Panc1 (cell line): Measurements from ENCODE around the gene KLHDC3. TPM values are rescaled to one million over a fixed set of nuclear protein-coding genes. Genes with fewer than 3 reads are reported as not detected.
A peak's percentile ranks its signal among the peaks of the same experiment; 100 is the strongest.

Experiments used
- ATAC-seq: fragments of 200-7000 bp; cut with Tn5 transposase; 2 replicates; pipeline ENCODE4 v1.9.1; 2020; ENCODE audit warnings: mild to moderate bottlenecking, moderate library complexity
- BruUV-seq: library from RNA; stranded (reverse); fragments of 400-500 nt; replicated peaks from 2 replicates; lab custom pipeline; 2021; lab: Mats Ljungman, UMichigan
- CTCF ChIA-PET: fragments of 300-600 bp; sonication (Branson Sonifier 250); formaldehyde crosslinking; loops from one replicate; lab custom pipeline; 2022; ENCODE audit warnings: antibody characterized with exemption; lab: Charles Lee
- POLR2A ChIA-PET: fragments of 300-600 bp; sonication (Branson Sonifier 250); formaldehyde crosslinking; loops from one replicate; lab custom pipeline; 2022; ENCODE audit warnings: antibody characterized with exemption; lab: Charles Lee
- DNase-seq: peaks from one replicate; pipeline ENCODE4 v3.0.0-alpha.2; 2010; ENCODE audit warnings: low read depth, low spot score
- H3K27ac ChIP-seq: 2 replicates; pipeline ENCODE4 v1.5.1; 2011; ENCODE audit warnings: mild to moderate bottlenecking, low read length, inconsistent platforms
- H3K27me3 ChIP-seq: fragments of 200-500 bp; sonication (Bioruptor generic); 2 replicates; pipeline ENCODE4 v1.6.0; 2014; ENCODE audit warnings: low read length, inconsistent platforms; ENCODE audit not compliant: control insufficient read depth, insufficient read depth
- H3K36me3 ChIP-seq: fragments of 200-500 bp; sonication (Bioruptor generic); 2 replicates; pipeline ENCODE4 v1.5.1; 2014; ENCODE audit warnings: inconsistent platforms, mild to moderate bottlenecking, low read length, moderate library complexity; ENCODE audit not compliant: control insufficient read depth, insufficient read depth
- H3K4me1 ChIP-seq: 2 replicates; pipeline ENCODE4 v1.5.1; 2011; ENCODE audit warnings: inconsistent platforms, mild to moderate bottlenecking, low read length, moderate library complexity; ENCODE audit not compliant: control insufficient read depth, insufficient read depth
- H3K4me3 ChIP-seq, 2 experiments: 2 replicates each; pipeline ENCODE4 v1.5.1; 2011 to 2012; ENCODE audit warnings: low read depth in 2 of 2, low read length in 2 of 2, mild to moderate bottlenecking in 2 of 2, inconsistent platforms in 1 of 2, moderate library complexity in 1 of 2
- H3K9me3 ChIP-seq: fragments of 200-500 bp; sonication (Bioruptor generic); 2 replicates; pipeline ENCODE4 v1.5.1; 2014; ENCODE audit warnings: low read depth, mild to moderate bottlenecking, inconsistent platforms, low read length, moderate library complexity; ENCODE audit not compliant: control insufficient read depth, insufficient read depth
- POLR2AphosphoS5 ChIP-seq: IDR thresholded peaks from 2 replicates; pipeline ENCODE4 v1.6.1; 2012; ENCODE audit warnings: mild to moderate bottlenecking, low read depth, low read length, moderate library complexity
- SIN3A ChIP-seq: IDR thresholded peaks from 2 replicates; pipeline ENCODE4 v1.6.1; 2012; ENCODE audit warnings: low read depth, mild to moderate bottlenecking, low read length, moderate library complexity, borderline replicate concordance; ENCODE audit not compliant: insufficient read depth
- TCF7L2 ChIP-seq: IDR thresholded peaks from 2 replicates; pipeline ENCODE4 v1.6.1; 2011; ENCODE audit warnings: mild to moderate bottlenecking, low read depth, low read length, inconsistent platforms
- in situ Hi-C: cut with HindIII; loops from 2 replicates; pipeline ENCODE4 v1.10.0; 2016; ENCODE audit warnings: low sequenced_read_pairs, low pct_unique_long_range_greater_than_20kb
- intact Hi-C: fragments of 100-400 bp; cut with micrococcal nuclease; formaldehyde crosslinking; loops from one replicate; pipeline ENCODE4 v1.10.0; 2022; ENCODE audit not compliant: unreplicated experiment
- total RNA-seq: library from RNA; stranded (reverse); gene quantifications from one replicate; pipeline ENCODE4 v1.2.1, GENCODE V29; 2021; ENCODE audit not compliant: unreplicated experiment
- TF ChIP-seq, protein P1 (sequence below): fragments of 450-650 bp; IDR thresholded peaks from 2 replicates; pipeline ENCODE4 v1.5.1; 2017; ENCODE audit warnings: mild to moderate bottlenecking
- TF ChIP-seq, protein P2 (sequence below), 2 experiments: IDR thresholded peaks; 2 replicates each; pipeline ENCODE4 v1.6.1; 2011 to 2012; ENCODE audit warnings: low read depth in 2 of 2, control low read depth in 1 of 2, low read length in 1 of 2, mild to moderate bottlenecking in 1 of 2, moderate library complexity in 1 of 2; ENCODE audit not compliant: insufficient read depth in 1 of 2

Gene KLHDC3
- total RNA-seq, 1 experiment from 2014 or later: 60.9 TPM

DNA sequence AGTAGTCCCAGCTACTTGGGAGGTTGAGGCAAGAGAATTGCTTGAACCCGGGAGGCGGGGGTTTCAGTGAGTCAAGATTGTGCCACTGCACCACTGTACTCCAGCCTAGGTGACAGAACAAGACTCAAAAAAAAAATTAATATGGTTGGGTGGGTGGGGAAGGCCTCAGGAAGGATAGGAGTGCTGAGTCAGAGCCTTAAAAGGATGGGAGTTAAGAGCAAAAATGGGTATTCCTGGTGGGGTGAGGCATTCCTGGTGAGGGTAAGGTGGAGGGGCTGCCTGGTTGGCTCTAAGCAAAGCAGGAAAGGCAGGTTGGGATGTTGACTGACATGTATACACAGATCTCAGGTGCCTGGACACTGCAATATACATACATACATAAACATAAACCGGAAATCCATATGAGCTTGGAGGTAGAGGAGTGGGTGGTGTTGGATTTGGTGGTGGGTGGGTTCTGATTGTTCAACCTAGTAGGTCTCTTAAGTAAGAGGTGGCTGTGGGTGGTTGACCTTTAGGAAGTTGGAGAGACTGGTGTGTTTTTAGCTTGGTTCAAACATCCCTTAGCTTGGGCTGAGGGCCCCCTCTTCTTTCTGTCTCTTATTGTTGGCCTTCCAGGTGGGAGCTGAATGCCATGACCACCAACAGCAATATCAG is 6.1 kb downstream of the KLHDC3 start:
- Histone ChIP-seq H3K9me3 (no peaks in the 10 kb centered on the region), H3K36me3 (peaks cover 5% of the 10 kb centered on the region; the same call in 1 of the 2 replicates), H3K27ac (no peak overlapping the region), H3K27me3 (no peaks in the 10 kb centered on the region), H3K4me1 (peaks cover 17% of the 10 kb centered on the region), H3K4me3 (no peak overlapping the region)
- TF ChIP-seq SIN3A (no peak), TCF7L2 (no peak), POLR2AphosphoS5 (no peak)
- TF ChIP-seq, protein P1, sequence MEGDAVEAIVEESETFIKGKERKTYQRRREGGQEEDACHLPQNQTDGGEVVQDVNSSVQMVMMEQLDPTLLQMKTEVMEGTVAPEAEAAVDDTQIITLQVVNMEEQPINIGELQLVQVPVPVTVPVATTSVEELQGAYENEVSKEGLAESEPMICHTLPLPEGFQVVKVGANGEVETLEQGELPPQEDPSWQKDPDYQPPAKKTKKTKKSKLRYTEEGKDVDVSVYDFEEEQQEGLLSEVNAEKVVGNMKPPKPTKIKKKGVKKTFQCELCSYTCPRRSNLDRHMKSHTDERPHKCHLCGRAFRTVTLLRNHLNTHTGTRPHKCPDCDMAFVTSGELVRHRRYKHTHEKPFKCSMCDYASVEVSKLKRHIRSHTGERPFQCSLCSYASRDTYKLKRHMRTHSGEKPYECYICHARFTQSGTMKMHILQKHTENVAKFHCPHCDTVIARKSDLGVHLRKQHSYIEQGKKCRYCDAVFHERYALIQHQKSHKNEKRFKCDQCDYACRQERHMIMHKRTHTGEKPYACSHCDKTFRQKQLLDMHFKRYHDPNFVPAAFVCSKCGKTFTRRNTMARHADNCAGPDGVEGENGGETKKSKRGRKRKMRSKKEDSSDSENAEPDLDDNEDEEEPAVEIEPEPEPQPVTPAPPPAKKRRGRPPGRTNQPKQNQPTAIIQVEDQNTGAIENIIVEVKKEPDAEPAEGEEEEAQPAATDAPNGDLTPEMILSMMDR: no peak
- TF ChIP-seq, protein P2, sequence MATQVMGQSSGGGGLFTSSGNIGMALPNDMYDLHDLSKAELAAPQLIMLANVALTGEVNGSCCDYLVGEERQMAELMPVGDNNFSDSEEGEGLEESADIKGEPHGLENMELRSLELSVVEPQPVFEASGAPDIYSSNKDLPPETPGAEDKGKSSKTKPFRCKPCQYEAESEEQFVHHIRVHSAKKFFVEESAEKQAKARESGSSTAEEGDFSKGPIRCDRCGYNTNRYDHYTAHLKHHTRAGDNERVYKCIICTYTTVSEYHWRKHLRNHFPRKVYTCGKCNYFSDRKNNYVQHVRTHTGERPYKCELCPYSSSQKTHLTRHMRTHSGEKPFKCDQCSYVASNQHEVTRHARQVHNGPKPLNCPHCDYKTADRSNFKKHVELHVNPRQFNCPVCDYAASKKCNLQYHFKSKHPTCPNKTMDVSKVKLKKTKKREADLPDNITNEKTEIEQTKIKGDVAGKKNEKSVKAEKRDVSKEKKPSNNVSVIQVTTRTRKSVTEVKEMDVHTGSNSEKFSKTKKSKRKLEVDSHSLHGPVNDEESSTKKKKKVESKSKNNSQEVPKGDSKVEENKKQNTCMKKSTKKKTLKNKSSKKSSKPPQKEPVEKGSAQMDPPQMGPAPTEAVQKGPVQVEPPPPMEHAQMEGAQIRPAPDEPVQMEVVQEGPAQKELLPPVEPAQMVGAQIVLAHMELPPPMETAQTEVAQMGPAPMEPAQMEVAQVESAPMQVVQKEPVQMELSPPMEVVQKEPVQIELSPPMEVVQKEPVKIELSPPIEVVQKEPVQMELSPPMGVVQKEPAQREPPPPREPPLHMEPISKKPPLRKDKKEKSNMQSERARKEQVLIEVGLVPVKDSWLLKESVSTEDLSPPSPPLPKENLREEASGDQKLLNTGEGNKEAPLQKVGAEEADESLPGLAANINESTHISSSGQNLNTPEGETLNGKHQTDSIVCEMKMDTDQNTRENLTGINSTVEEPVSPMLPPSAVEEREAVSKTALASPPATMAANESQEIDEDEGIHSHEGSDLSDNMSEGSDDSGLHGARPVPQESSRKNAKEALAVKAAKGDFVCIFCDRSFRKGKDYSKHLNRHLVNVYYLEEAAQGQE (IDR thresholded peaks at IDR 0.05; ENCODE audit: insufficient read depth in 1 of 2, low read depth in 2 of 2, low read length in 1 of 2): no peak
- intact Hi-C loops: no loop called here
- BruUV-seq: no TSS peak
- CTCF ChIA-PET: interaction anchor here (1.1 kb wide), 1 partner anchor 119 kb away, joined by 3 read pairs; no protein-coding TSS in a partner anchor
- ATAC-seq (no peak), DNase-seq (no peak)
- in situ Hi-C loops: no loop called here
- POLR2A ChIA-PET: interaction anchor here (0.6 to 0.7 kb wide), 2 partner anchors 15 to 42 kb away, joined by 3 read pairs; partner anchors contain the start of gene PEX6

DNA sequence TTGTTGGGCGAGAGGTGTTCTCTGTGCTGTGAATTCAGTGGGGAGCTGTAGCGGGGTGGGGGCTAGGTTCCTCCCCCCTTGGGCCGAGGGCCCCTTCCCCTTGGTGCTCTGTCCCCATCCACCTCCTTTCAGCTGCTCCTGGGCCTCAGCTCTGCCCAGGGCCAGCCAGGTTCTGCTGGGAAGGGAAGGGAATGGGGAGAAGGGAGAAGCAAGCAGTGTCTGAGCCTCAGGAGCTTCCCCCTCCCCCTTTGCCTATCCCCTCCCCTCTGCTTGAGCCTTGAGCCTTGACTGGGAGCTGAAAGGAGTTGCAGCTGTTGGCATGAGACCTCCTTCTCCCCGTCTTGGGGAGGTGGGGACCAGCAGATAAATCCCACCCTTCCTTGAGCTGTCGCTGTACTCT is 6.8 kb downstream of the KLHDC3 start:
- peak; percentile 43 for ATAC-seq
- no peaks in the 10 kb centered on the region for H3K9me3 ChIP-seq
- ChIA-PET CTCF (interaction anchor here (1.1 kb wide), 1 partner anchor 119 kb away, joined by 3 read pairs; no protein-coding TSS in a partner anchor), POLR2A (interaction anchor here (0.6 to 0.7 kb wide), 3 partner anchors 16 to 706 kb away, joined by 3 to 5 read pairs (median 3); no protein-coding TSS in a partner anchor)
- in situ Hi-C loops: no loop called here
- BruUV-seq: no TSS peak
- H3K4me3 ChIP-seq: peak overlapping the region; percentile 63 to 99
- TF ChIP-seq TCF7L2 (no peak), POLR2AphosphoS5 (no peak), SIN3A (no peak)
- TF ChIP-seq, protein P2 (IDR thresholded peaks at IDR 0.05; ENCODE audit: insufficient read depth in 1 of 2, low read depth in 2 of 2, low read length in 1 of 2): no peak
- TF ChIP-seq, protein P1: no peak
- peaks cover 17% of the 10 kb centered on the region for H3K4me1 ChIP-seq
- no peak for DNase-seq
- H3K36me3 ChIP-seq: peaks cover 5% of the 10 kb centered on the region; the same call in 1 of the 2 replicates
- H3K27ac ChIP-seq: peak overlapping the region; percentile 89
- H3K27me3 ChIP-seq: no peaks in the 10 kb centered on the region
- intact Hi-C loops: no loop called here
